HG03565 (cell line): ENCODE measurements around the gene YY1.
A peak's percentile ranks its signal among the peaks of the same experiment; 100 is the strongest.
"Not testable (repeated sequence)": the region's sequence is repeated elsewhere in the genome, so short reads cannot be mapped to it uniquely, and the experiment has no call there.

Experiments used
- ATAC-seq: cut with Tn5 transposase; IDR thresholded peaks from one replicate; pipeline ENCODE4 v1.9.1; 2021; ENCODE audit warnings: mild to moderate bottlenecking, moderate library complexity; ENCODE audit not compliant: unreplicated experiment

Gene YY1

DNA sequence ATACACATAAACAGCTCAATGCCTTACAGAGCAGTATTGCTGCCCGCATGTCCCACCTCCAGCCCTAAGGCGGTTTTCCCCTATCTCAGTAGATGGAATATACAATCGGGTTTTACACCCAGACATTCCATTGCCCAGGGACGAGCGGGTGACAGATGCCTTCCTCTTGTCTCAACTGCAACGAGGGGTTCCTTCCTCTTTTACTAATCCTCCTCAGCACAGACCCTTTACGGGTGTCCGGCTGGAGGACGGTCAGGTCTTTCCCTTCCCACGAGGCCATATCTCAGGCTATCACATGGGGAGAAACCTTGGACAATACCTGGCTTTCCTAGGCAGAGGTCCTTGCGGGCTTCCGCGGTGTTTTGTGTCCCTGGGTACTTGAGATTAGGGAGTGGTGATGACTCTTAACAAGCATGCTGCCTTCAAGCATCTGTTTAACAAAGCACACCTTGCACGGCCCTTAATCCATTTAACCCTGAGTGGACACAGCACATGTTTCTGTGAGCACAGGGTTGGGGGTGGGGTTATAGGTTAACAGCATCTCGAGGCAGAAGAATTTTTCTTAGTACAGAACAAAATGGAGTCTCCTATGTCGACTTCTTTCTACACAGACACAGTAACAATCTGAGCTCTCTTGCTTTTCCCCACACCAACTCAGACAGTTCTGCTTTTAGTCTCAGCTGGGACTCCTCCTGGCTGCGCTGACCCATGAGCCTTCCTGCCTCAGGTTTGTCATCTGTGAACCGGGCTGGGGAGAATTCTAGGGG lies 73.3 kb downstream of the YY1 start:
- not testable (repeated sequence) for ATAC-seq

DNA sequence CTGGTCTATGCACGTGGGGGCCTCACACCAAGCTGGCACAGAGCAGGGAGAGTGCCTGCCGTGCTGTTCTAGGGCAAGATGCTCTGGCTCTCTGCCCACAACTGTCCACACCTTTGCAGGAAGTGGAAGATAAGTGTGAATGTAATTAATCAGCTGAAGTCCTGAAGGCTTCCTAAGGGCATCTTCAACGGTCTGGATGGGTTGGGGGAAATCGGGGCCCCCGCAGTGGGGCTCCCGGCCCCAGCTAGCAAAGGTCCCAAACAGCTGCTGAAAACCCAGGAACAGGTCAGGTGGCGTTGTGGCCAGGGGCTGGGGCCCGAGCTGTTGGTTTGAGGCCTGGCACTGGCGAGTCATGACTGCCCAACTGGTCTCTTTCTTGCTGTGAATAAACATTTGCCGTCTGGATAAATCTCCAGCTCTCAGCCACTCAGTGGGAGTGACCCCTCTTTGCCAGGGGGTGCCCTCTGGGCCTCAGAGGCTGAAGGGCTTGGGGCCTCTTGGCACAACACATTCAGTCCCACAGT lies 74.0 kb downstream of the YY1 start:
- ATAC-seq = no peak

DNA sequence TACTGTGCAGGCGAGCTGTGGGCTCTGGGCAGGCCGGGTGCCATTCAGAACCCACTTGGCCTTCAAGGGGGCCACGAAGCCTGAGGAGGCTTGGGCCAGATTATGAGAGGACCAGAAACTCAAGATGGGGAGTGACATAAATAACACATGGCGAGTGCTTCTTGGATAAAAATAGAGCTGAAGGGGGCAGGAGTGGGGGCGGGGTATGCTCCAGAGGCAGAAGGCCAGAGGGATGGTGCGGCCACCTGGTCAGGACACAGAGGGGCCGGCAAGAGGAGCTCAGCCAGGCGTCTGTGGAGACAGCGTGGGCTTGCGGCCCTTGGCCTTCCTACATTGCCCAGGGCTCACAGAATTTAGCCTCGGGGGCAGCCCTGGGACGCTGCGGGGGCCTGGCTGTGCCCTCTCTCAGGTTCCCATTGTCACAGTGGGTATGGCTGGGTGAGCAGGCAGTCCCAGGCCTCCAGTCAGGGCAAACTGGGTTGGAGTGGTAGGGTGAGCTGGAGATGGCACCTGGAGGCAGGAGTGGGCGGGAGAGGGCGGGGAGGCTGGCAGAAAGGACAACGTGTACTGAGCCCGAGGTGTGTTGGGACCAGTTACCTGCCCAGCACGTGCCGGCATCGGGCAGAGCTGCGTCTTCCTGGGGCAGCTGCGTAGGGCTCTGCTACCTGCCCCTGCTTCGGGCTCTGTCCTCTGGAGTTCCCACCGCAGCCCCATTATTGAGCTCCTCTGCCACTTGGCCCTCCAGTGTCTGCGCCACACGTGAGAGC lies 74.7 kb downstream of the YY1 start:
- ATAC-seq = no peak

DNA sequence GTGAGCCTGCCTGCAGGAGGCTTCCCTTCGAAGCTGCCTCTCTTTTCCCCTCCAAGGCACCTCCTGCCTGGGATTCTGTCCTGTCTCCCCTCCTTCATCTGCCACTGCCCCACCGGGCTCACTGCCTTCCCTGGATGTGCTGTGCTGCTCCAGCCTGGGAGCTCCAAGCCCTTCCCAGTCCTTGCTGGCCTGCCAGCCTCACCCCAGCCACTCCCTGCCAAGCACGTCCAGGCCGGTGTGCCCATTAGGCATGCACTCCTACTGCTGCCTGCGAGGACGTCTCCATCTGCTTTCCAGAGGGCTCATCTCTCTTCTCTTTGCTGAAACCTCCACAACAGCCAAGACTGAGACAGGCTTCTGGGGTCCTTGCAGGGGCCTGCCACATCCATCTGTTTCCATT lies 75.8 kb downstream of the YY1 start:
- ATAC-seq = no peak

DNA sequence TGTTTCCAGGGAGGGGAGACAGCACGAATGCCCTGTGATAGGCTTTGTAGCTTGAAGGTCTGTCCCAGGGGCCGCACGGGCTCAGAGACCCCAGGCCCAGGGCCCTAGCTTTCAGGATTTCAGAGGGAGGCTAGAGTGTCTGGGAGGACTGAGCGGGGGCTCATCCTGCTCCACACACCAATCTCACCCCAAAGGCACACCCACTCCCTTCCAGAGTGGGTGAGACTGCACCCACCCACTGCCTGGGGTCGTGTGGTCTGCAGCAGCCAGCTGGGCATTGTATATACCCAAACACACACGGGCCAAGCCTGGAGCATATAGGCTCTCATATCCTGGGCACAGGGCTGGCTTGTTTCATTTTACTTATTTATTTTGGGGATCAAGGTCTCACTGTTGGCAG lies 78.4 kb downstream of the YY1 start:
- no peak for ATAC-seq

DNA sequence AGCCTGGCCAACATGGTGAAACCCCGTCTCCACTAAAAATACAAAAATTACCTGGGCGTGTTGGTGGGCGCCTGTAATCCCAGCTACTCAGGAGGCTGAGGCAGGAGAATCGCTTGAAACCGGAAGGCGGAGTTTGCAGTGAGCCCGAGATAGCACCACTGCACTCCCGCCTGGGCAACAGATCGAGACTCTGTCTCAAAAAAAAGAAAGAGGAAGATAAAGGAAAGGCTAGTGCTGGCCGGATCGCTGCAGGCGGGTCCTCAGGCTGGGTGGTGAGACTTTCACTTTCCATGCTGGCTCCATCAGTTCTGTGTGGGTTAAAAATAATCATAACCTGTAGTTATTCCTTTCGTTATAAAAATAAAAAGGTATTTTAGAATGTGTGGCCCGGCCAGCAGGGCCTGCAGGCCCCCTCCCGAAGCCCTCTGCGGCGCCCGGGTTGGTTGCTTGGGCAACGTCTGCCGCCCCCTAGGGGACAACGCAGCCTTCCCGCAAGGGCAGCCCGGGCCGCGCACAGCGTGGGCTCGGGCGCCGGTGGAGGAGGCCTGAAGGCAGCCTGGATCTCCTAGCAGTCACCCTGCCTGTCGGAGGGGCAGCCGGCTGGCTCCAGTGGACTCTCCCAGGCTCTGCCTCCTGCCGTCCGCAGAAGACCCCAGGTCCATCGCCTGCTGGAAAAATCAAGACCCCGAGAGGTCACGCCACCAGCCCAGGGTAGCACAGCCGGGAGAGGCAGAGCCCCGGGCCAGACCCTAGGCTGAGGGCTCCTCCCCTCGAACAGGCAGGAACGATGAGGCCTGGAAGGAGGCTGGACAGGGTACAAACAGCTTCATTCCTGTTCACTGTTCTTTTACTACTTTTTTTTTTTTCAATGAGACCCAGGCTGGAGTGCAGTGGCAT lies 79.2 kb downstream of the YY1 start:
- peak; percentile 84 for ATAC-seq

DNA sequence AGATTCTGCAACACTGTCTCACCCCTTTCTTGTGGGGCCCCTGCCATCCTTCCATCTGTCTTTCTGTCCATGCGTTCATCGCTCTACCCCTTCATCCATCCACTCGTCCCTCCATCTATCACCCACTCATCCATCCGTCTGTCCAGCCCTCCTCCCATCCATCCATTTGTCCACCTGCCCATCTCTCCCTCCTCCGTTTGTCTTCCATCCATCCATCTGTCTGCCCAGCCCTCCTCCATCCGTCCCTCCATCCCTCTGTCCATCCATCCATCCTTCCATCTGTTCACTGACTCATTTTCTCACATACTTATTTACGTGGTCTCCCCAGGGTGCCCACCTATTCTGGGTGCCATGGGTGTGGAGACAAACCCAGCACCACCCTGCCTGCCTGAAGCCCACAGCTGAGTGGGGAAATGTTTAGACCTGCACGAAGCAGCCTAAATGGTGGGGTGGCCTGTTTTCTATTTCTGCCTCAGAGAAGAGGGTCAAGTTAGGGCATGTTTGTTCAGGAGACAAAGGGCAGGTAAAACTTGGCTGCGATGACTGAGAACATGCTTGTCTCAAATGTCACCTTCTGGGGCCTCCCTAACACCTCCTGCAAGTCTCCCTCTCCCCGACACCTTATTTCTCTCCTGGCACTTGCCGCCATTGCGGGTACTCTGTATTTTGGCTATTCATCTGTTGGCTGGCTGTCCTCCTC lies 81.4 kb downstream of the YY1 start:
- ATAC-seq = no peak

DNA sequence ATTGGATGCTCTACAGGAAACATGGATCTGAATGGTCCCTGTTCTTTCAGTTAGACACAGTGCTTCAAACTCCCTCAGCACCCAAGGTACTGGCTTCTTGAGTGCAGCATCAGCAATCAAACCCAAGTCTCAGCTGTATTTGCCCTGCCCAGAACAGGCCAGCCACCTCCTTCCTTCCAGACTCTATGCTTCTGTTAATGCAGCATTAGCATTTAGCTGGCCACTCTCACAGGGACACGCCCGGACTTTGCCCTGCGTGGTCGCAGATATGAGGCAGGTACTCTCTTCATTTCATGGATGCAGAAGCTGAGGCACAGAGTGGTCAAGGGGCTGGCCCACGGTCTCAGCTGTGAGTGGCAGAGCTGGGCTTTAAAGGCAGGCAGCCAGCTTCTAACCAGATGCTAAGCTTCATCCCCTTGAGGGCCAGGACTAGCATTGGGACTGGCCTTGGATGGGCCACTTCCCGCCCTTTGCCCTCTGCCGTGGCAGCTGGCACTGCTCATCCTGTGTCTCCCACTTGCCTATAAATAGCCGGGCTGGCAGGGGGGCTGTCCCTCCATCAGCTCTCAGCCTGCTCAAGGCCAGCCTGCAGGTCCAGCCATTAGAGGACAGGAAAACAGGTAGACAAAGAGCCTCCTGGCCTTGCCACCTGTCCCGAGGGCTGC lies 82.7 kb downstream of the YY1 start:
- ATAC-seq = no peak

DNA sequence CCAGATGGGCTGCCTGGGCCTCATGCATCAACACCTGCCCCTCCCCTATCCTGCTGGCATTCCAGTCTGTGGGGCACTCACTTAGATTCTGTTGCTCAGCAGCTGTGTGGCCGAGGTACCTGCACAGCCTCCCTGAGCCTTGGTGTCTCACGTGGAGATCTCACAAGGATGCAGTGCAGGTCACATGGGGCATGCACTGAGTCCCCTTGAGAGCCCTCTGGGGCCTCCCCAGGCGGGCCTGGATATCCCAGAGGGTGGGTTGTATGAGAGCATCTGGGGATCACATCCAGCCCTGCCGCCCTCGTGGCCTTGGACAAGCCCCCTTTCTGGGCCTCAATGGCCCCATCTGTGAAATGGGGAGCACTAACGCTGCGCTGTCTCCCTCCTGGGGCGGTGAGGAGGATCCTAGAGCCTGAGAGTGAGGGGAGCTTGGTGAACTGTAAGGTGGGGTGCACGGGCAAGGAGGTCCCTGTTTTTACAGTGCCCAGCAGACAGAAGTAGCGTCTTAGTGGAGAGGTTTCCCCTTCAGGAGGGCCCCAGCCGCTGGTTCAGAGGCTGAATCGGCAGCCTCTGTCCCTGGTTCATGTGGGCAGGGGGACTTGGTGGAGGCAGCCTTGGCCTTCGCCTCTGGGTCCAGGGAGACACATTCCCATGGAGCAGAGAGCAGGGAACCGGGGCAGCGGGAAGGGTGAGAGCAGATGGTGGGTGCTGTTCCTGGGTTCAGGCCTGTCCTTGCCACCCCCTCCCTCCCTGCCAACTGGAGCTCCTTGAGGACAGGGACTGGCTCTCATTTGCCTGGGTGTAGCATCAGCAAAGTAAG lies 83.4 kb downstream of the YY1 start:
- no peak for ATAC-seq

DNA sequence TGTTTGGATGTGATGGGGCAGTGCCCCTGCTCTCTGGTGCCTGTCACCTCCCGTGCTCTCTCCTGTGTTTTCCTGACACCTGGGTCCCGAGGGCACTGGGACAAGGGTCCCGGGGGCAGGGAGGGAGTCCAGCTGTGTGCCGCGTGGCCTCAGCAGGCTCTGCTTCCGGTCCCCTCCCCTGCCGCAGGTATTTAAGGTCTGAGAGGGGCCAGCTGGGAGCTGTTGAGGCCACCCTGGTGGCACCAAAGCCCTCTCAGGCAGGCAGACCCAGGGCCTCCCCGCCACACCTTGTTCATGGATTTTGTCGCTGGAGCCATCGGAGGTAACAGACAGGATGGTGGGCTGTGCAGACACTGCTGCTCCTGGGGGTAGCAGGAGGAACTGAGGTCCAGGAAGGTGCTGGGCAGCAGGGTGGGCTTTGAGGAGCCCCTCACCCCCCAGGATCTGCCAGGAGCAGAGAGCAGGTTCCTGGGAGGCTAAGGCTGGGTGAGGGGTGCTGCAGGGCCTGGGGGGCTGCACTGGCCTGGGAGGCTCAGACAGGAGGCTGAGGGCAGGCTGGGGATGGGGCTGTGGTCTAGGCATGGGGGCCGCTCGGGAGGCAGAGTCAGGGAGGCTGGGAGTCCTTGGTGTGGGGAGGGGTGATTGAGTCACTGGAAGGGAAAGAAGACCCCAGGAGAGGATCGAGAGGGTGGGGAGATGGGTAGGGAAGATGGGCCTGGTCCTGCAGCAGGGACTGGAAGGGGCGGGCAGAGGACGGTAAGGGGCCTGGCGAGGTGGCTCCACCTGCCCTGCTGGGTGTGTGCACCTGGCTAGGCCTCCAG lies 84.4 kb downstream of the YY1 start, which contains the start of gene SLC25A47:
SLC25A47 (plus strand) TSS at position 219 of the 821 bp plus-strand sequence; CDS start at position 295, 76 bp downstream.
- ATAC-seq = no peak

DNA sequence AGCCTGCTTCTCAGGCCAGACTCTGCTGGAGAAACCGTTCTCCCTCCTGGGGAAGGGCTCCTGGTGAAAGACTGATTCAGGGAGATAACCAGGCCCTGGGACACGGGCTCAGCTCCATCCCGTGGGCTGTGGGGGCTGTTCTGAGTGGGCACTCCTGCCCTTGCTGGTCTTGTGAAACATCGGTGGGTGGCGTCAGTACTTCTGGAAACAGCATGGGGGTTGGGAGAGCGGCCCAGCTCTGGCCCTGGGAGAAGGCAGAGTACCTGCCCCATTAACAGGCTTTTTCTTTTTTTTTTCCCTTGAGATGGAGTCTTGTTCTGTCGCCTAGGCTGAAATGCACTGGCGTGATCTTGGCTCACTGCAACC lies 85.0 kb downstream of the YY1 start:
- no peak for ATAC-seq

DNA sequence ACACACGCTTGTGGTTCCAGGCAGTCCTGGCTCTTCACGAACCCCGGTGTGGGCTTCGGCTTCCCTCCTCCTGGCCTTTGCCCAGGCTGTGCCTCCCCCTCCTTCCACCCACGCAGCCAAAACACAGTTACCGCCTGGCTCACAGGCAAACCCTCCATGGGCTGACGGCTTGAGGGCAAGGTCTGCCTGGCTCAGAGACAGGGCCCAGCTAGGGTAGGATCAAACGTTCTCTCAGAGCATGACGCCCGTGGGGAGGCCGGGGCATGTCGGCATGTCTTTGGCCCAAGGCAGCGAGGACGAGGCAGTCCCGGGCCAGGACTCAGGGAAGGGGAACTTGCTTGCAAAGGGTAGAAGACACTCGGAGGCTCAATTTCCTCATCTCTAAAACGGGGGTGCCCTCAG lies 86.3 kb downstream of the YY1 start:
- no peak for ATAC-seq

DNA sequence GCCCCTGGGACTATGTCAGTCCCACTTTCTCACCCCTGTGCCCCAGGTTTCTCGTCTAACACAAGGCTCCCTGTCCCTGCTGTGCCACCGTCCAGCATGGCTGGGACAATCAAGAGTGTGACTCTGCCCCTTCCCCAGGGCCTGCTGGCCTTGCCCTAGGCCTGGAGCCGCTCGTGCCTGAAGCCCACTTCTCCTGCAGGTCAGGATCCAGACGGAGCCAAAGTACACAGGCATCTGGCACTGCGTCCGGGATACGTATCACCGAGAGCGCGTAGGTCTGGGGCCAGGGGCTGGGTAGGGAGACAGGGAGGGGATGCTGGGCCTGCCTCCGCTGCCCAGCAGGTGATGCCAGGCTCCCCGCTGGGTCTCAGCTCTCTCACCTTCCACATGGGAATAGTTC lies 87.0 kb downstream of the YY1 start:
- no peak for ATAC-seq

DNA sequence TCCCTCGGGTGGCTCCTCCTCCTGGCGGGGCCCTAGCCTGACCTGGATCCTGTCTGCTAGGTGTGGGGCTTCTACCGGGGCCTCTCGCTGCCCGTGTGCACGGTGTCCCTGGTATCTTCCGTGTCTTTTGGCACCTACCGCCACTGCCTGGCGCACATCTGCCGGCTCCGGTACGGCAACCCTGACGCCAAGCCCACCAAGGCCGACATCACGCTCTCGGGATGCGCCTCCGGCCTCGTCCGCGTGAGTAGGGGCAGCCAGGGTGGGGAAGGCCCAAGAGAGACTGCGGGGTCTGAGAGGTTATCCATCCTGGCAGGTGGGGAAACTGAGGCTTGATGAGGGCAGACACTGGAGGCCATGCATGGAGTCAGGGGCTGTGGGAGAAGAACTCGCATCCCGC lies 88.2 kb downstream of the YY1 start:
- ATAC-seq = no peak

DNA sequence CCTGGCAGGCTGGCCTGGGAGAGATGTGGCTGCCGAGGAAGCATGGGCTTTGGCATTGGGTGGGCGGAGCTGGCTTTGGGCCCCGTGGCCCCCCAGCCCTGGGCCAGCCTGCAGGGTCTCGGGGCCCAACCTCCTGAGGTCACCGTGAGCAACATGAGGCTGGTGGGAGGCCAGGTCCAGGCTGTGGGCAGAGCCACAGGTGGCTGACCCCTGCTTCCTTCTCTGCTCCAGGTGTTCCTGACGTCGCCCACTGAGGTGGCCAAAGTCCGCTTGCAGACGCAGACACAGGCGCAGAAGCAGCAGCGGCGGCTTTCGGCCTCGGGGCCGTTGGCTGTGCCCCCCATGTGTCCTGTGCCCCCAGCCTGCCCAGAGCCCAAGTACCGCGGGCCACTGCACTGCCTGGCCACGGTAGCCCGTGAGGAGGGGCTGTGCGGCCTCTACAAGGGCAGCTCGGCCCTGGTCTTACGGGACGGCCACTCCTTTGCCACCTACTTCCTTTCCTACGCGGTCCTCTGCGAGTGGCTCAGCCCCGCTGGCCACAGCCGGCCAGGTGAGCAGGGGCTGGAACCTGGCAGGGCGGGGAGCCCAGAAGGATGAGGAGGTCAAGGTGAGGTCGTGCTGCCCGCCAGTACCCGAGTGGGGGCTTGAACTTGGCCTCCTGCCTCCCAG lies 89.7 kb downstream of the YY1 start:
- no peak for ATAC-seq

DNA sequence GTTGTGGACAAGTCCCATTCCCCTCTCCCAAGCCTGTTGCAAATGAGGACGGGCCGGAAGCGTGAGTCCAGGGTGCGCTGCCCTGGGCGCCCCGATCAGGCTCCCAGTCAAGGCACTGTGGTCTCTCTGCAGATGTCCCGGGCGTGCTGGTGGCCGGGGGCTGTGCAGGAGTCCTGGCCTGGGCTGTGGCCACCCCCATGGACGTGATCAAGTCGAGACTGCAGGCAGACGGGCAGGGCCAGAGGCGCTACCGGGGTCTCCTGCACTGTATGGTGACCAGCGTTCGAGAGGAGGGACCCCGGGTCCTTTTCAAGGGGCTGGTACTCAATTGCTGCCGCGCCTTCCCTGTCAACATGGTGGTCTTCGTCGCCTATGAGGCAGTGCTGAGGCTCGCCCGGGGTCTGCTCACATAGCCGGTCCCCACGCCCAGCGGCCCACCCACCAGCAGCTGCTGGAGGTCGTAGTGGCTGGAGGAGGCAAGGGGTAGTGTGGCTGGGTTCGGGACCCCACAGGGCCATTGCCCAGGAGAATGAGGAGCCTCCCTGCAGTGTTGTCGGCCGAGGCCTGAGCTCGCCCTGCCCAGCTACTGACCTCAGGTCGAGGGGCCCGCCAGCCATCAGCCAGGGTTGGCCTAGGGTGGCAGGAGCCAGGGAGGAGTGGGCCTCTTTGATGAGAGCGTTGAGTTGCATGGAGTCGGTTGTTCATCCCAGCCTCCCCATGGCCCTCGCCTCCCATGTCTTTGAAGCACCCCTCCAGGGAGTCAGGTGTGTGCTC lies 90.5 kb downstream of the YY1 start:
- no peak for ATAC-seq

DNA sequence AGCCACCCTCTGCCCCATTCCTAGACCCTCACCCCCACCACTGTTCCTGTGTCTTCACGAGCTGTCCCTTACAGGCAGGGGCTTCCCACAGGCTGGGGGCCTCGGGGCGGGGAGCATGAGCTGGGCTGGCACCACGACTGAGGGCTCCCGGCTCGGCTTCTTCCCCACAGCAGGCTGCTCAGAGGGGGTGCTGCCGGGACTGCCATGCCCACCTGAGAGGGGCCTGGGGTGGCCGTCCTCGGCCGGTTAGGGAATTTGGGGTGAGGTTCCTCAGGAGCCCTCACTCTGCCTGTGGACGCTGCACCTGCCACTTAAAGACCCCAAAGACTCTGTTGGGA lies 91.0 kb downstream of the YY1 start:
- ATAC-seq = no peak
